NCI-H2196 treated with DMSO at 0.1 percent for 48 hours (cell line): ENCODE data around the gene TP53I11.

Experiments used
- DNase-seq: peaks from one replicate; lab custom pipeline; 2025; ENCODE audit not compliant: unreplicated experiment; lab: John Stamatoyannopoulos, UW

TP53I11 gene

GRCh38 chr11:44915621-44916020, 35.1 kb downstream of the TP53I11 start:
- no peak for DNase-seq

- DNase-seq: no peak
These were observed 35.7 kb downstream of the TP53I11 start for GRCh38 chr11:44915004-44915403.

DNA sequence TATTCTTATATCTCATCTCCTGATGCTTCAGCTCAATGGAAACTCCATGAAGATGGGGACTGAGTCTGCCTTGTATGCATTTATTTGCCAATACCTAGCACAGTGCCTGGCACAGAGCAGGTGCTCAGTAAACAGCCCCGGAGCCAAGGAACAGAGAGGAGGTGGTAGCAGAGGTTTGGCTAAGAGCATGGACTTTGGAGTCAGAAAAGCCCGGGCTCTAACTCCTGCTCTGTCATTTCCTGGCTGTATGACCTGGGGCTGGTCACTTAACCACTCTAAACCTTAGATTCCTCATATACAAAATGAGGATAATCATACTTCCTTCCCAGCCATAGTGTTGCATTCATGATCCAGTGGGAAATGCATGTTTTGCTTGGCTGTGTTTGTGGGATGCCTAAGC, 36.6 kb downstream of the TP53I11 start:
- no peak for DNase-seq

DNA sequence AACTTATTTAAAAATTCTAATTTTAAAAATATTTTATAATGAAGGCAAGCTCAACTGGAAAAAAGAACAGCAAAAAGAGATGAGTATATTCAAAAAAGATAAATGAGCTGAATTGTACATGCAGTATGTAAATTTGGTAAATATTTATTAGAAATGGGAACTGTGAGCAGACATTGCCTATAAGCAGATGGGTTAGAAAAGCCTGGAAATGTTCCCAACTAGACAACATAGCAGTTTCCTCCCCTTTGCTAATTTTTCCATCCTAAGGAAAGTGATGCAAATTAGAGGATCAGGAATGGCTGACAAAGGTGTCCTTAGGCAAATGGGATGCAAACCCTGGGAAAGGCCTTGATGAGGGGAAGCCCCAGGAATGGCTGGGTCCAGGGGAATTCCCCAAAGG, 37.2 kb downstream of the TP53I11 start:
- DNase-seq: no peak

DNA sequence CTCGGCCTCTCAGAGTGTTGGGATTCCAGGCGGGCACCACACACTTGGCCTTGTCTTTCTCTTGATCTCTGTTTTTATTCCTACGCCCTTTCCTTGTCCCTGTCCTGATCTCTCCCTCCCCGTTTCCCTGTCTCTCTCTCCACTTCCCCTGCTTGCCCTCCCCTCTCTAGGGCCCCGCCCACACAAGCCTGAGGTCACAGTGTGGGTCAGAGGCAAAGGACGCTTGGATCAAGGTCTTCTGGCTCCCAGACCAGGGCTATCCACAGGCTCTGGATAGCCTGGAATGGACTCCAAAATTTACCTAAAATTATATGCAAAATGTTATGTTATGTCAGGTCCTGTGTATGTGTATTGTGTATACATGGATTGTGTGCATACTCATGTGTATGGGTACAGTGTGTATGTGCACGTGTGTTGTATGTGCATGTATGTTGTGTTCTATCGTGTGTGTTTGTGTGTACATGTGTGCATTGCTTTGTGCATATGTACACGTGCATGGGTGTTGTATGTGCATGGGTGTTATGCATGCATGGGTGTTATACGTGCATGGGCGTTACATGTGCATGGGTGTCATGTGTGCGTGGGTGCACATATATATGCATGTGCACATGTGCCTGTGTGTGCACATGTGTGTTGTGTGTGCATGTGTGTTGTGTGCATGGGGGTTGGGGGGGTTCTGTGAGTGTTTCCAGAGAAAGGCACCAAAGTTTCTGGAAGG, 38.3 kb downstream of the TP53I11 start:
- no peak for DNase-seq

- peak; percentile 53 for DNase-seq
These were observed 39.5 kb downstream of the TP53I11 start for GRCh38 chr11:44911029-44911814.

GRCh38 chr11:44910591-44910990, 40.1 kb downstream of the TP53I11 start:
- DNase-seq: no peak

- DNase-seq: no peak
These were observed 41.1 kb downstream of the TP53I11 start for GRCh38 chr11:44909557-44909956.

GRCh38 chr11:44906649-44907048, 44.0 kb downstream of the TP53I11 start:
- no peak for DNase-seq

DNA sequence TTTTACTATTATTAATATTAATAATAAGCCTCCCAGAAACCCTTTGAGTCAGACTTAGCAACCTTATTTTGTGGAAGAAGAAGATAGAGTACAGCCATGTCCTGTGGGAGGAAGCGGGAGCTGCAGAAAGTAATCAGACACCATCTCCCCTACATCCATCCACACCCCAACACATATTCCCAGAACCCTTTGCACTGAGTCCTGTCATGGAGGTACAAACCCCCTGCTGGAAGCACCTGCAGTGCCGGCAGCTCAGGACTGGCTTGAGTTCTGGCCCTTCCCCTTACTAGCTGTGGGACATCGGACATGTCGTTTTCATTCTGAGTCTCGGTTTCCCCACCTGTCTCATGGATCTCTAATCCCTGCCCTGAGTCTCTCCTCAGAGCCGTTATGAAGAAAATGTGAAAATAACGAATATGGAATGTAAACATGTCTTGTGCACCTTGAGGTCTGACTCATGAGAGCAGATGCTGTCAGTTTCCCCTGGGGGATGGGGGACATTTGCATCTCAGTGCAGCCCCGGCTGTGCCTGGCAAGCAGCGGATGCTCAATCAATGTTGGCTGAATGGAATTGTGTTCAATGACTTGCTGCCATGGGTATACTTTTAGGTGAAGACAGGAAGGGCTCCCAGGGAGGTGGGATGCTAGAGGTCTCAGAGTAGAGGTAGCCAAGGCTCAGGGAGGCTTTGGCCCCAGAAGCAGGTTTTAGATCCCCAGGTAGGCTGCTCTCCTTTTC, 45.4 kb downstream of the TP53I11 start:
- no peak for DNase-seq

DNA sequence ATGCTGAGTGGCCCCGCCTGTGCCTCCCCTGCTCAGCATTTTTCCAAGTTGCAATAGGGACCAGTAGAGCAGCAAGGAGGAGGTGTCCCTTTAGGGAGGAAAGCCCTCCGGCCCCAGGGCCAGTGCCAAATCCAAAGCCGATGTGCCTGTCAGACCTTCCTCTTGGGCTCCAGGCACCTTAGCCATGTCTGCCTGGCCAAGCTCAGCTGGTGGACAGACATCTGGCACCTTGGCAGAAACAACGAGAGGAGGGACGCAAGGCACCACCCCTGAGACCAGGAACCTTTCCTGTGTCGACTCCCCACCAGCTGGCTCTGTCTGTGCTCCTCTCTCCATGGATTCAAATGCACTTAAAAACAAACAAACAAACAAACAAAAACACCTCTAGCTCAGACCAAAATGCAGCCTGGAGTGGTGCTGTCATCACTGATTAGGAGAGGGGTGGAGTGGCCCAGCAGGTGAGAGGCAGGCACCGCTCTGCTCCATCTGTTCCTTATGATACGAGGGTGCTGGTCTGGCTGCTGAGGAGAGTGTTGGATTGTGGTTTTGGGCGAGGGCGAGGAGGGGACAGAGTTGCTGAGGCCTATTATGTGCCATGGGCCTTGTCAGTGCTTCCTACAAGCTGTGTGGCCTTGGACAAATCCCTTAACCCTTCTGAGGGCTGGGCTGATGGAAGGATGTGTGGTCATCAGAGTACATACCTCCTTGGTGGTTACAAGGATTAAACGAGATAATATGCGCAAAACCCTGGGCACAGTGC, 46.2 kb downstream of the TP53I11 start:
- no peak for DNase-seq

DNA sequence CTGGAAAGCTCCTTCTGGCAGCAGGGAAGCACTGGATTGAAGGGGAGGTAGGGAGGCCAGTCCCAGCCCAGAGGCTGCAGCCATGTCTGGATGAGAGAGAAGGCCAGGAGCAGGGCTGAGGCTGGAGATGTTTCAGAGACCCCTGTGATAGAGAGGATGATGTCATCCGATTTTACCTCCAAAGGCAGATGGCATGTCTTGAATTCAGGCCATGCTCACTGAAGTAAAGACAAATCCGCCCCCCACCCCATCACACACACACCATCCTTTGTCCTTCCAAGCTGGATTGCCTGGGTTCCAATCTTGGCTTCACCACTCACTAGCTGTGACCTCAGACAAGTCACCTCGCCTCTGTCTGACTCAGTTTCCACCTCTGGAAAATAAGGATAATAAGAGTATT, 47.2 kb downstream of the TP53I11 start:
- no peak for DNase-seq

- no peak for DNase-seq
These were observed 47.6 kb downstream of the TP53I11 start for GRCh38 chr11:44903035-44903434.

DNA sequence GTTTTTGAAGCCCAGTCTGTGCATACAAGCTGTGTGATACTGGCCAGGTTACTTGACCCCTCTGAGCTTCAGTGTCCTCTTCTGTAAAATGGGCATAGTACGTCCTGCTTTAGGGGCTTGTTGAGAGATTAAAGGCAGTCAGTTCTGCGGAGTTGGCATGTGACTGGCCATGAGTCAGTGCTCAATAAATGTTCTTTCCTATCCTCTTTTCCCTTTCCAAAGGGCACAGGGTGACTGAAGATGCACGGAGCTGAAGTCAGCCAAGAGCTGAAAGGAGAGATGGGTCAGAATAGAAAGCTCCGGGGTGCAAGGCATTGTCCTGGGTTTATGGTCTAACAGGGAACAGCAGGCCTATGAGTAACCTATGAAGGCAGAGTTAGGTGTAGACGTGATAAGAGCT, 48.9 kb downstream of the TP53I11 start:
- no peak for DNase-seq

DNA sequence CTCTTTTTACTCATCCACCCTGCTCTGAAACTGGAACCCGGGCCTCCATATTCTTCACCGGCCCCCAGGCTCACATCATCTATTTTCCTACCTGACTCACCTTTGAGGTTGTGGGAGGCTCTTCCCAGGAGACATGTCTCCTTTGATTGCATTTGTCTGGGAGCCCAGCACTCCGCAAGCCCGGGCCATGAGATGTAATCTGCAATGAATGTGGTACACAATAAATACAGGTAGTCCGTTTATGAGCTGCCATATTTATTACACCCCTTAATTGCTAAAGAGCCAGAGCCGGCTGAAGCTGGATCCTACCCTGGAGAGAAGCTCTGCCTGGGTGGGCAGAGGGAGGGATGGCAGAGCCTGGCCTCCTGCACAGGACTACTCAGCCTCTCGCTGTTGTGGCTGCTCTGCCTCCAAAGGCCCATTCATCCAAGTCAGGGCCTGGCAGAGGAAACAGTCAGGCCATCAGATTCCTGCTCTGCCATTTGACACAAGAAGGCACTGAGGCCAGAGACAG, 49.5 kb downstream of the TP53I11 start:
- no peak for DNase-seq

- DNase-seq: no peak
These were observed 50.7 kb downstream of the TP53I11 start for GRCh38 chr11:44899959-44900358.

DNA sequence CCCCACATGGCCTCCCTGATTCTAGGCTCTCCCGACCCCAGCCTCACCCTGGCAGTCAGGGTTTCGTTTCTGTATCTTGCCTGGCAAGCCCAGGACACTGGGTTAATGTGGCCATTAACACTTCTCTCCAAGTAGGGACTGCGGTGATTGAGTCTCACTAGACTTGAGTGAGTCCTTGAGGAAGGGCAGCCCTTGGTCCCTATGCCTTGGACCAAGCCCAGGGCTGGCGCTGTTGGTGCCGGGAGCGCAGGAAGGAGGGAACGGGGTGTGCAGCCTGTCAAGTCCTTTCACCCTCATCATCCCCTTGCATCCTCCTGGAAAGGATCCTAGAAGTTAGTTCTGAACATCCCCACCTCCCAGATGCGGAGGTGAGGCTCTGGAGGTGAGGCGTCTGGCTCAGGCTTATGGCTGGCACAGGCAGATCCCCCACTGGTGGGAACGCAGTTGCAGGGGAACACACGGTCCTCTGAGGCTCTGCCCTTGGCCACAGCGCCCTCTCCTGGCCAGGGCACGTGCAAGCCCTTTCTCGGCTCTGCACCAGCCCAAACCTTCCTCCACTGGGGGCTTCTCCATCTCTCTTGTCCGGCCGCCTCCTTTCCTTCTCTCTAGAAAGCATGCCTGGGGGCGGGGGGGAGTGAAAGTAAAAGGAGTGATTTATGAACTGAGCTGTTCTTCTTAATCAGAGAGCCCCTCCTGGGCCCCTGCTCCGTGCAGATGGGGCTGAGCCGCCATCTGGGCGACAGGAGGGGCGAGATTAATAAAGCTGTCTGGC, 56.7 kb downstream of the TP53I11 start:
- peak; percentile 22 for DNase-seq

DNA sequence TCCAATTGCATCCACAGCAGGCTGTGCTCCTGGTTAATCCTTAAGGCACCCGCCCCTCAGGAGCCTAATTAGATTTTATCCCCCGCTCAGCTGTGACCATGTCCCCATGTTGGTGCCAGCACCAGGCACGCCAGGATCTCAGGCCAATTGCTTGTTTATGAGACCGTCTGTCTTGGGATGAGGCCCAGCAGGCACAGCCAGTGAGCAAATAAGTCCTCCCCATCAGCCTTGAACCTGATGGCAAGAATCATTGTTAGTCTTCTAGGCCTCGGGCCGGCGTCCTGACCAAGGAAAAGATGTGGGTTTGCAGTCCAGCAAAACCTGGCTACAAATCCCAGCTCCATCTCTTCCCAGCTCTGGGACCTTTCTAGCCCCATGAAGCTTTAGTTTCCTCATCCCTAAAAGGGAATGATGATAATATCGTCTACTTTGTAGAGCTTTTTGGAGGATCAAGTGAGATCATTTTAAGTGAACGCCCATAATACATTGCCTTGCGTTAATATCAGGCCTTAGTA, 57.3 kb downstream of the TP53I11 start:
- DNase-seq: no peak

DNA sequence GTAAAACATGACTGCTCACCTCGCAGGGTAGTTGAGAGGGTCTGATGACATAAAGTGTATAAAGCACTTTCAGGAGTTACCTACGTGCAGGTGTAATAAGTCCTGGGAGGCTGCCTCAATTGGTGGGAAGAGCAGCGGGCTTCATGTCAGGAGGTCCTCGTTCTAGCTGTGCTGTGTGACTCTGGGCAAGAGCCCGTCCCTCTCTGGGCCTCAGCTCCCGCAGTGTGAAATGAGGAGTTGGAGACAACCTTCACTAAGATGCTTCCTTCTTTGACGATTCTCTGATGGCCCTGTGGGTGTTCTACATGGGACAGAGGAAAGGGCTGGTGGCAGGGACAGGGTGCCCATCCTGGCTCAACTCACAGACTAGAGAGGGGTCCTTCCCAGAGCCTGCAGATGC, 57.8 kb downstream of the TP53I11 start:
- no peak for DNase-seq

DNA sequence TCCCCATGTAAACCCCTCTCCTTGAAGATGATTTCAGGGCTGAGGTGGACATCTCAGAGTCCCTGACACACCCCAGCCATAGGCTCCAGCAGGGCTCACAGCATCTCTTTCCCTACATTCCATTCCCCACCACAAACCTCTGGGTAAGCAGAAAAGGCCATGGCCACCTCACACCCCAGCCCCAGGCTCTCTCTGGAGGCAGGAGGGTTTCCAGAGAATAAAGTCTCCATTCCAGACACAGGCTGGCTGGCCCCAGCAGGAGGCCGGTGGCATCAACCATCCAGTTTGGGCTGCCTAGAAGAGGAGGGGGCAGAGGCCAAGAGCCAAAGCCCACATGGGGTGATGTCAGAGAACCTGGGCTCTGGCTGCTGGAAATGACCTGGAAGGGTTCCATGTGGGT, 61.4 kb downstream of the TP53I11 start:
- DNase-seq: no peak
